ENCODE data around the gene SLC38A11. TPM values are rescaled to one million over a fixed set of nuclear protein-coding genes. Genes with fewer than 3 reads are reported as not detected.

The SLC38A11 gene
- total and polyA plus RNA-seq, 2 of the 8 experiments (the other 6 are each of a cell fraction or from before 2014, with no cell fraction given), result not detected

GRCh38 chr2:164847291-164847690 lies 108.0 kb downstream of the SLC38A11 start:
- Histone ChIP-seq H2BK20ac (ENCODE audit: low read length) (no peak overlapping the region), H4K8ac (ENCODE audit: extremely low read depth, insufficient read depth, low read length) (no peak overlapping the region), H3K9ac (replicated peaks in 1 of 4; ENCODE audit: extremely low read depth in 1 of 4, low read depth in 3 of 4, low read length in 3 of 4) (no peak overlapping the region), H3K14ac (ENCODE audit: insufficient read length) (no peak overlapping the region), H3K9me3 (ENCODE audit: insufficient read depth in 2 of 2, low read depth in 1 of 2, low read length in 1 of 2) (no peaks in the 10 kb centered on the region), H2BK5ac (ENCODE audit: low read depth, low read length) (no peak overlapping the region), H4K5ac (ENCODE audit: insufficient read length, low read depth, low read length) (no peak overlapping the region), H4K91ac (replicated peaks; ENCODE audit: insufficient read length, low read length) (no peak overlapping the region), H3K23me2 (ENCODE audit: low read depth, low read length) (no peaks in the 10 kb centered on the region), H3K79me1 (ENCODE audit: low read depth, low read length) (no peaks in the 10 kb centered on the region), H3K4me3 (ENCODE audit: extremely low read depth in 1 of 4, insufficient read depth in 2 of 4, low read depth in 3 of 4, low read length in 4 of 4) (no peak overlapping the region), H3K27ac (ENCODE audit: low read depth, low read length) (no peak overlapping the region), H2AK5ac (ENCODE audit: low read depth, low read length) (no peak overlapping the region), H2BK12ac (ENCODE audit: low read depth, low read length) (no peak overlapping the region), H2BK15ac (ENCODE audit: low read length) (no peak overlapping the region), H3K36me3 (ENCODE audit: control insufficient read depth in 2 of 4, insufficient read depth in 4 of 4, low read length in 3 of 4) (no peaks in the 10 kb centered on the region), H3K27me3 (replicated peaks in 1 of 4; ENCODE audit: control insufficient read depth in 3 of 4, extremely low read depth in 1 of 4, insufficient read depth in 3 of 4, low read length in 3 of 4) (no peaks in the 10 kb centered on the region), H3K4me2 (ENCODE audit: insufficient read depth in 1 of 2, low read depth in 2 of 2, low read length in 2 of 2) (no peak overlapping the region), H3K23ac (ENCODE audit: insufficient read length) (no peak overlapping the region), H3K79me2 (ENCODE audit: control insufficient read depth in 1 of 2, insufficient read depth in 2 of 2, low read length in 2 of 2) (no peaks in the 10 kb centered on the region), H4K20me1 (replicated peaks in 1 of 2; ENCODE audit: control insufficient read depth in 1 of 2, insufficient read depth in 2 of 2, low read length in 2 of 2) (no peaks in the 10 kb centered on the region), H2AFZ (ENCODE audit: low read length) (no peak overlapping the region), H3K4ac (replicated peaks; ENCODE audit: insufficient read length, low read depth, low read length) (no peak overlapping the region), H2BK120ac (replicated peaks; ENCODE audit: low read depth, low read length) (no peak overlapping the region), H3K4me1 (replicated peaks in 1 of 4; ENCODE audit: control insufficient read depth in 3 of 4, insufficient read depth in 4 of 4, low read length in 3 of 4) (peaks cover 0 to 2% (median 0%) of the 10 kb centered on the region in 4 experiments; a peak in 2 of 7 replicates), H3K56ac (replicated peaks; ENCODE audit: insufficient read length, low read depth, low read length) (no peak overlapping the region), H3K18ac (ENCODE audit: extremely low read depth, low read length) (no peak overlapping the region)
- no peak for TF ChIP-seq CBX8 (IDR thresholded peaks at IDR 0.05; ENCODE audit: borderline replicate concordance, low read depth, low read length)
- no peak for TF ChIP-seq HDAC2 (IDR thresholded peaks at IDR 0.05; ENCODE audit: borderline replicate concordance in 1 of 2, low read depth in 2 of 2, low read length in 2 of 2)
- no peak for TF ChIP-seq KDM1A (IDR thresholded peaks at IDR 0.05; ENCODE audit: borderline replicate concordance, low read length)
- no peak for TF ChIP-seq RFX5 (IDR thresholded peaks at IDR 0.05; ENCODE audit: borderline replicate concordance, low read depth, low read length)
- TF ChIP-seq TEAD4 (IDR thresholded peaks at IDR 0.05; ENCODE audit: low read depth, low read length), result no peak
- ChIA-PET CTCF (ENCODE audit: partially characterized antibody) (interaction anchor here (1.0 kb wide), 1 partner anchor 11 kb away, joined by 3 read pairs; no protein-coding TSS in a partner anchor), POLR2A (ENCODE audit: partially characterized antibody) (interaction anchor here (0.6 kb wide), 1 partner anchor 73 kb away, joined by 3 read pairs; no protein-coding TSS in a partner anchor)
- FAIRE-seq (no peak), DNase-seq (ENCODE audit: low read depth in 1 of 2, low spot score in 2 of 2) (no peak)
- WGBS, 2 experiments (ENCODE audit: extremely low coverage in 1 of 2, insufficient coverage in 1 of 2, insufficient read length in 1 of 2, insufficient replicate concordance in 2 of 2, low coverage in 1 of 2, low lambda C conversion rate in 2 of 2, missing lambda C conversion rate in 1 of 2), result 92% methylated on average over 4 of the region's 4 CpGs; no CpG with 5 or more reads in 1 of the 2 experiments

Data from H1 (cell line).